ENCODE measurements around the gene MCUR1. TPM values are rescaled to one million over a fixed set of nuclear protein-coding genes. Genes with fewer than 3 reads are reported as not detected.
A peak's percentile ranks its signal among the peaks of the same experiment; 100 is the strongest.
"Not testable (repeated sequence)": the region's sequence is repeated elsewhere in the genome, so short reads cannot be mapped to it uniquely, and the experiment has no call there.

Gene MCUR1
- total and polyA plus RNA-seq, 10 of the 15 experiments (the other 5 are each of a cell fraction or from before 2014, with no cell fraction given), result 4.4 to 43.9 (median 18.3) TPM

DNA sequence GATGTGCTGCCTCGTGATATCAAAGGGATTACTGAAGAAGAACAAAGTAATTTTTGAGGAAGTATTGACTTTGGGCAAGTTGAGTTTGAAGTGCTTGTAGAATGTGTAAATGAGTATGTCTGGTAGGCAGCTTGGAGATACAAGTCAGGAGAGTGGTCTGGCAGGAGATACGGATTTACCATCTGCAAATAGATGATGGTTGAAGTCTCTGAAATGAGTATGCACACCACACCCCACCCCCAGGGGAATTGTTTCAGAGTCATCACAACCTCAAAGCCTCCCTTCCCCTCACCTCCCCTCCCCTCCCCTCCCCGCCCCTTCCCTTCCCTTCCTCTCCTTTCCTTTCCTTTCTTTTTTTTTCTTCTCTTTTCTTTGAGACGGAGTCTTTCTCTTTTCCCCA, 16.4 kb upstream of the MCUR1 start:
- CTCF ChIA-PET, result interaction anchor here (1.3 kb wide), 1 partner anchor 36 kb away, joined by 3 read pairs; no protein-coding TSS in a partner anchor
- WGBS (ENCODE audit: insufficient coverage, insufficient replicate concordance, low lambda C conversion rate, missing lambda C conversion rate), result 0% methylated on average over 3 of the region's 4 CpGs

DNA sequence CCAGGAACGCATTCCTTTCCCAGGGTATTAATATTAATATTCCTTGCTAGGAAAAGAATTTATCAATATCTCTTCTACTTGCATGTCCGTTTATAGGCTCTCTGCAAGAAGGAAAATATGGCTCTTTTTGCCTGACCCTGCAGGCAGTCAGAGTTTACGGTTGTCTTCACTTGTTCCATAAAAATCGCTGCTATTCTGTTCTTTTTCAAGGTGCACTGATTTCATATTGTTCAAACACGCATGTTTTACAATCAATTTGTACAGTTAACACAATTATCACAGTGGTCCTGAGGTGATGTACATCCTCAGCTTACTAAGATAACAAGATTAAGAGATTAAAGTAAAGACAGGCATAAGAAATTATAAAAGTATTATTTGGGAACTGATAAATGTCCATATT, 15.1 kb upstream of the MCUR1 start:
- POLR2A ChIA-PET; H3K4me1 ChIP-seq (ENCODE audit: control insufficient read depth, insufficient read depth, low read length); FAIRE-seq; ATAC-seq; H3K9ac ChIP-seq (ENCODE audit: control insufficient read depth, insufficient read depth, low read length); SMC1A ChIA-PET (ENCODE audit: uncharacterized antibody, unreplicated experiment); H3K79me2 ChIP-seq (ENCODE audit: control insufficient read depth, insufficient read depth, low read length); H2AFZ ChIP-seq (ENCODE audit: control insufficient read depth, low read depth, low read length); H3K27me3 ChIP-seq (replicated peaks in 1 of 2; ENCODE audit: control insufficient read depth in 2 of 2, insufficient read depth in 2 of 2, low read length in 1 of 2); H3K36me3 ChIP-seq (ENCODE audit: control insufficient read depth in 2 of 2, insufficient read depth in 2 of 2, low read length in 1 of 2); H3K4me3 ChIP-seq; H3K27ac ChIP-seq (ENCODE audit: control insufficient read depth, insufficient read depth); DNase-seq (ENCODE audit: low read depth, low spot score); RAD21 ChIA-PET (ENCODE audit: unreplicated experiment); H4K20me1 ChIP-seq (ENCODE audit: control insufficient read depth, insufficient read depth); BruUV-seq (replicated peaks); in situ Hi-C loops (cut with MboI); intact Hi-C loops (cut with micrococcal nuclease; ENCODE audit: unreplicated experiment); H3K4me2 ChIP-seq (ENCODE audit: control insufficient read depth, insufficient read depth); H3K9me3 ChIP-seq (replicated peaks; ENCODE audit: control insufficient read depth, insufficient read depth, low read length): not testable (repeated sequence)
- CTCF ChIA-PET, result interaction anchor here (1.3 kb wide), 1 partner anchor 34 kb away, joined by 3 read pairs; no protein-coding TSS in a partner anchor
- WGBS (ENCODE audit: insufficient coverage, insufficient replicate concordance, low lambda C conversion rate, missing lambda C conversion rate), result 76% methylated on average over 5 of the region's 5 CpGs

More for the DNA sequence above, 16.4 kb upstream of the MCUR1 start:
- no peaks in the 10 kb centered on the region for H3K36me3 ChIP-seq (ENCODE audit: control insufficient read depth in 2 of 2, insufficient read depth in 2 of 2, low read length in 1 of 2)
- intact Hi-C loops (cut with micrococcal nuclease; ENCODE audit: unreplicated experiment) (no loop called here), in situ Hi-C loops (cut with MboI) (no loop called here)
- TF ChIP-seq TCF7 (IDR thresholded peaks at IDR 0.05; ENCODE audit: borderline replicate concordance) (0 out of 2 replicates have a peak, but pooled peaks have one; percentile 38), SIN3A (IDR thresholded peaks at IDR 0.05; ENCODE audit: low read depth, low read length) (no peak), MEF2B (IDR thresholded peaks at IDR 0.05; ENCODE audit: partially characterized antibody, poor library complexity, severe bottlenecking) (peak; percentile 27), BCL11A (IDR thresholded peaks at IDR 0.05; ENCODE audit: low read depth, low read length) (peak; percentile 50; the same call in 1 of the 2 replicates), CREM (IDR thresholded peaks at IDR 0.05; ENCODE audit: low read depth) (peak; percentile 10; the same call in 1 of the 2 replicates), MYB (IDR thresholded peaks at IDR 0.05; ENCODE audit: borderline replicate concordance, low read depth, low read length) (no peak), JUNB (IDR thresholded peaks at IDR 0.05) (peak; percentile 45), SUZ12 (IDR thresholded peaks at IDR 0.05; ENCODE audit: unreplicated experiment) (no peak), RUNX3 (IDR thresholded peaks at IDR 0.05; ENCODE audit: low read length) (peak; percentile 63), CHD2 (IDR thresholded peaks at IDR 0.05; ENCODE audit: borderline replicate concordance, low read depth, low read length) (no peak)
- TF ChIP-seq, protein P1, sequence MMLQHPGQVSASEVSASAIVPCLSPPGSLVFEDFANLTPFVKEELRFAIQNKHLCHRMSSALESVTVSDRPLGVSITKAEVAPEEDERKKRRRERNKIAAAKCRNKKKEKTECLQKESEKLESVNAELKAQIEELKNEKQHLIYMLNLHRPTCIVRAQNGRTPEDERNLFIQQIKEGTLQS (IDR thresholded peaks at IDR 0.05; ENCODE audit: borderline replicate concordance, extremely low read depth, low read depth, low read length), result no peak
- H3K4me1 ChIP-seq (ENCODE audit: control insufficient read depth, insufficient read depth, low read length), result peaks cover 3% of the 10 kb centered on the region; the same call in 1 of the 2 replicates
- H3K79me2 ChIP-seq (ENCODE audit: control insufficient read depth, insufficient read depth, low read length), result no peaks in the 10 kb centered on the region
- BruUV-seq (replicated peaks), result no TSS peak
- ChIA-PET RAD21 (ENCODE audit: unreplicated experiment) (no interaction called here), POLR2A (no interaction called here), SMC1A (ENCODE audit: uncharacterized antibody, unreplicated experiment) (no interaction called here)
- peak overlapping the region; percentile 1; the same call in 1 of the 2 replicates for H3K27ac ChIP-seq (ENCODE audit: control insufficient read depth, insufficient read depth)
- no peaks in the 10 kb centered on the region for H3K27me3 ChIP-seq (replicated peaks in 1 of 2; ENCODE audit: control insufficient read depth in 2 of 2, insufficient read depth in 2 of 2, low read length in 1 of 2)
- peak; percentile 64 for ATAC-seq
- DNase-seq (ENCODE audit: low read depth, low spot score), result no peak
- no peak overlapping the region for H3K9ac ChIP-seq (ENCODE audit: control insufficient read depth, insufficient read depth, low read length)
- peaks cover 4% of the 10 kb centered on the region; the same call in 2 of the 3 replicates for H3K9me3 ChIP-seq (replicated peaks; ENCODE audit: control insufficient read depth, insufficient read depth, low read length)
- H4K20me1 ChIP-seq (ENCODE audit: control insufficient read depth, insufficient read depth), result no peaks in the 10 kb centered on the region
- FAIRE-seq, result no peak
- H3K4me2 ChIP-seq (ENCODE audit: control insufficient read depth, insufficient read depth), result no peak overlapping the region
- no peak overlapping the region for H3K4me3 ChIP-seq
- H2AFZ ChIP-seq (ENCODE audit: control insufficient read depth, low read depth, low read length), result no peak overlapping the region; the same call in 1 of the 2 replicates

DNA sequence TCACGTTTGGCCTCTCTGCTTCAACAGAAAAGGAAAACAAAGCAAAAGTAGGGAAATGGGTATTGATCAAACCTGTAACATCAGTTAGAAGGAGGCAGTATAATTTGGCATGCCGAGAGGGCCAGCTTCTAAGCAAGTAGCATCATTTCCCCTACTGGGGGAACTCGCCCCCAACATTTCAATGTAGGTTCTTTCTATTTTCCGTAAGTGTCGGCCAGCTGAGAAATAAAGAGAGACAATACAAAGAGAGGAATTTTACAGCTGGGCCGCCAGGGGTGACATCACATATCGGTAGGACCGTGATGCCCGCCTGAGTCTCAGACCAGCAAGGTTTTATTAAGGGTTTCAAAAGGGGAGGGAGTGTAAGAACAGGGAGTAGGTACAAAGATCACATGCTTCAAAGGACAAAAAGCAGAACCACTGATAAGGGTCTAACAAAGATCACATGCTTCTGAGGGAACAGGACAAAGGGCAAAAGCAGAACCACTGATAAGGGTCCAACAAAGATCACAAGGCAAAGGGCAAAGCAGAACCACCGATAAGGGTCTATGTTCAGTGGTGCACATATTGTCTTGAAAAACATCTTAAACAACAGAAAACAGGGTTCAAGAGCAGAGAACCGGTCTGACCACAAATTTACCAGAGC, 14.4 kb upstream of the MCUR1 start:
- SMC1A ChIA-PET (ENCODE audit: uncharacterized antibody, unreplicated experiment); H3K9ac ChIP-seq (ENCODE audit: control insufficient read depth, insufficient read depth, low read length); H2AFZ ChIP-seq (ENCODE audit: control insufficient read depth, low read depth, low read length); FAIRE-seq; H3K4me2 ChIP-seq (ENCODE audit: control insufficient read depth, insufficient read depth); H3K36me3 ChIP-seq (ENCODE audit: control insufficient read depth in 2 of 2, insufficient read depth in 2 of 2, low read length in 1 of 2); in situ Hi-C loops (cut with MboI); H4K20me1 ChIP-seq (ENCODE audit: control insufficient read depth, insufficient read depth); H3K4me1 ChIP-seq (ENCODE audit: control insufficient read depth, insufficient read depth, low read length); H3K79me2 ChIP-seq (ENCODE audit: control insufficient read depth, insufficient read depth, low read length); H3K27ac ChIP-seq (ENCODE audit: control insufficient read depth, insufficient read depth); H3K4me3 ChIP-seq; intact Hi-C loops (cut with micrococcal nuclease; ENCODE audit: unreplicated experiment); H3K27me3 ChIP-seq (replicated peaks in 1 of 2; ENCODE audit: control insufficient read depth in 2 of 2, insufficient read depth in 2 of 2, low read length in 1 of 2); CTCF ChIA-PET; BruUV-seq (replicated peaks); H3K9me3 ChIP-seq (replicated peaks; ENCODE audit: control insufficient read depth, insufficient read depth, low read length); ATAC-seq; POLR2A ChIA-PET; DNase-seq (ENCODE audit: low read depth, low spot score): not testable (repeated sequence)
- WGBS (ENCODE audit: insufficient coverage, insufficient replicate concordance, low lambda C conversion rate, missing lambda C conversion rate), result 79% methylated on average over 11 of the region's 11 CpGs
- RAD21 ChIA-PET (ENCODE audit: unreplicated experiment), result interaction anchor here (1.1 kb wide), 1 partner anchor 34 kb away, joined by 3 read pairs; no protein-coding TSS in a partner anchor

All from GM12878 (cell line).